Left lung (tissue), 10 donors: Measurements from ENCODE around the gene RNF13. TPM values are rescaled to one million over a fixed set of nuclear protein-coding genes. Genes with fewer than 3 reads are reported as not detected.

Source experiments
- ATAC-seq: fragments of 200-7000 bp; cut with Tn5 transposase; one replicate; pipeline ENCODE4 v1.9.1; 2020; ENCODE audit warnings: moderate library complexity
- DNase-seq, 4 donors: peaks; one replicate each; pipeline ENCODE4 v3.0.0-alpha.2; 2013 to 2020
- H3K27ac ChIP-seq, 2 donors: fragments of 200-600 bp; sonication (generic) in 1 of 2; one replicate each; pipeline versions ENCODE4 v1.5.0 to v1.8.0; 2020 to 2021
- H3K27me3 ChIP-seq, 2 donors: fragments of 200-600 bp; sonication (generic) in 1 of 2; one replicate each; pipeline versions ENCODE4 v1.5.0 to v1.8.0; 2020 to 2021
- H3K36me3 ChIP-seq, 2 donors: fragments of 200-600 bp; sonication (generic) in 1 of 2; one replicate each; pipeline versions ENCODE4 v1.5.0 to v1.8.0; 2020 to 2021
- H3K4me1 ChIP-seq, 2 donors: fragments of 200-600 bp; one replicate each; pipeline ENCODE4 v1.8.0; 2021
- H3K4me3 ChIP-seq, 2 donors: fragments of 200-600 bp; sonication (generic) in 1 of 2; one replicate each; pipeline versions ENCODE4 v1.5.0 to v1.8.0; 2020 to 2021; ENCODE audit warnings: mild to moderate bottlenecking in 1 of 2
- H3K9me3 ChIP-seq, 2 donors: fragments of 200-600 bp; sonication (generic) in 1 of 2; one replicate each; pipeline versions ENCODE4 v1.5.0 to v1.8.0; 2020 to 2021
- CTCF ChIP-seq, 2 donors: fragments of 200-600 bp; sonication (generic) in 1 of 2; IDR thresholded peaks; one replicate each; pipeline versions ENCODE4 v1.5.0 to v1.8.0; 2021; ENCODE audit warnings: antibody characterized with exemption in 2 of 2
- intact Hi-C, 2 donors: fragments of 100-400 bp; cut with DNase I; formaldehyde crosslinking; loops; one replicate each; pipeline versions ENCODE4 v1.11.2 to v1.14.2; 2022
- polyA plus RNA-seq, 6 donors: library from polyadenylated mRNA; unstranded; fragments of 120-200 nt; gene quantifications; one replicate each; pipeline ENCODE4 v1.2.1, GENCODE V29; 2013; ENCODE audit not compliant: insufficient read length in 6 of 6
- total RNA-seq, 2 donors: library from RNA; stranded (reverse); fragmentation: NEBNext Ultra II Directional; extraction: Animal tissue kit (Norgen Biotek cat#: 25700); gene quantifications; one replicate each; pipeline ENCODE4 v1.2.1, GENCODE V29; 2021
- donor health status: DM: no; HTN: yes; CAD: no.
- donor health status: DM: no; HTN: no; CAD: no.

The RNF13 gene
- total and polyA plus RNA-seq, 8 donors: 64.9 to 126 (median 73.6) TPM

- no peak for TF ChIP-seq CTCF (IDR thresholded peaks at IDR 0.05)
- Histone ChIP-seq H3K27ac (no peak overlapping the region), H3K4me1 (peaks cover 0 to 7% of the 10 kb centered on the region in 2 donors), H3K4me3 (no peak overlapping the region), H3K9me3 (peaks cover 0 to 5% of the 10 kb centered on the region in 2 donors), H3K36me3 (peaks cover 0 to 16% of the 10 kb centered on the region in 2 donors), H3K27me3 (no peaks in the 10 kb centered on the region)
- ATAC-seq (no peak), DNase-seq (no peak)
- intact Hi-C loops: no loop called here
These were observed 136.2 kb downstream of the RNF13 start for GRCh38 chr3:149949181-149949580.

GRCh38 chr3:149954812-149955211 lies 141.8 kb downstream of the RNF13 start:
- no peaks in the 10 kb centered on the region for H3K9me3 ChIP-seq
- H3K27me3 ChIP-seq: no peaks in the 10 kb centered on the region
- no peak overlapping the region for H3K4me3 ChIP-seq
- no peak for DNase-seq
- no peak for ATAC-seq
- H3K36me3 ChIP-seq: peaks cover 0 to 7% of the 10 kb centered on the region in 2 donors
- H3K4me1 ChIP-seq: peaks cover 0 to 14% of the 10 kb centered on the region in 2 donors
- no peak overlapping the region for H3K27ac ChIP-seq
- TF ChIP-seq CTCF (IDR thresholded peaks at IDR 0.05): no peak
- intact Hi-C loops: no loop called here

DNA sequence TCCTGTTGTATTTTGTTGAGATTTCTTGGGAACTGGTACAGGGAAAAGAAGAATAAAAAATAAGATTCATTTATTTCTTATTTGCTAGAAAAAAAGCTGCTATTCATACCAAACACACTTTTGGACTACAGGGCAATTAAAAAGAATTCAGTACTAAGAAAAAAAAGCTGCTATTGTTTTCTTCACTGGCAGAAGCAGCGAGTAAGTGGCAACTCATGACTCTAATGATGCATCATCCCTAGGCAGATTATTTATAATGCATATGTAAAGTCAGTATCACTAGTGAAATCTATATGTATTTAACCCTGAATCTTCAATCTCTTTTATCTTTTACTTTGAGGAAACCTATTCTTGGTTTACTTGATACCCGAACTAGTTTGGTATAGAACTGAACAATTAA lies 142.4 kb downstream of the RNF13 start:
- H3K27ac ChIP-seq: no peak overlapping the region
- H3K9me3 ChIP-seq: no peaks in the 10 kb centered on the region
- peaks cover 0 to 14% of the 10 kb centered on the region in 2 donors for H3K4me1 ChIP-seq
- DNase-seq (no peak), ATAC-seq (no peak)
- intact Hi-C loops: no loop called here
- H3K4me3 ChIP-seq: no peak overlapping the region
- H3K27me3 ChIP-seq: no peaks in the 10 kb centered on the region
- peaks cover 0 to 11% of the 10 kb centered on the region in 2 donors for H3K36me3 ChIP-seq
- no peak for TF ChIP-seq CTCF (IDR thresholded peaks at IDR 0.05)

DNA sequence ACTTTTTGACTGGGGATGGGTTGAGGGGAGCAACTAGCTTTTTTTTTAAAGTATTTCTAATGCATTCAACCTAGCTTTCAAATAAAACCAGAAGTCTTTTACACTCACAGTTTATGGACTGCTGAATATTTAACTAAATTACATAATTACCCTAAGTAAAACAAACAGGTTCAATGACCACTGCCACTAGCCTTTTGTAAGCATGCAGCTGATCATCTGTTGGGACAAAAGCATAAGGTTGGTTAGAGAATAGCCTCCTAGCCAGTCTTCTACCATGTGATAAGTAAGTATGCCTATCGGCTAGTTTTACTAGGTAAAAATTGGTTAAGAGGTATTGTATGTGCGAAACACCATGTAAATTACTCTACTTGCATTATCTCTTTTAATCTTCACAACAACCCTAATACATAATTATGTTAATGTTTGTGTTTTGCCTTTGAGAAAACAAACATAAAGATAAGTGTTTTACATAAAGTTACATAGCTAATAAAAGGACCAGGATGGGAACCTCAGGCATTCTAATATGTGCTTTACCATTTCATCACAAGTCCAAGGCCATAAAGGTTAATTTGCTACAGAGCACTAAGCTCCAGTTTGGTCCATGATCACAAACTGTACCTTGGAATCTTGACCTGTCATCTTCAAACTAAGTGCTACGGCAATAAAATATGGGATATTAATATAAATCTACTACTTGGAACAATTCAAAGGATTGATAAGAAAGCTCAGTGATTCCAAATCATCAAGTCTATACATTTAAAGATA lies 144.5 kb downstream of the RNF13 start:
- Histone ChIP-seq H3K36me3 (peaks cover 0 to 16% of the 10 kb centered on the region in 2 donors), H3K9me3 (no peaks in the 10 kb centered on the region), H3K4me3 (no peak overlapping the region), H3K4me1 (peaks cover 0 to 10% of the 10 kb centered on the region in 2 donors), H3K27me3 (no peaks in the 10 kb centered on the region), H3K27ac (no peak overlapping the region)
- ATAC-seq: no peak
- intact Hi-C loops: no loop called here
- no peak for TF ChIP-seq CTCF (IDR thresholded peaks at IDR 0.05)
- DNase-seq: no peak

- no peak overlapping the region for H3K4me3 ChIP-seq
- no peak for TF ChIP-seq CTCF (IDR thresholded peaks at IDR 0.05)
- intact Hi-C loops: no loop called here
- peaks cover 0 to 16% of the 10 kb centered on the region in 2 donors for H3K36me3 ChIP-seq
- peaks cover 0 to 9% of the 10 kb centered on the region in 2 donors for H3K4me1 ChIP-seq
- ATAC-seq: no peak
- H3K27ac ChIP-seq: no peak overlapping the region
- DNase-seq: no peak
- no peaks in the 10 kb centered on the region for H3K9me3 ChIP-seq
- no peaks in the 10 kb centered on the region for H3K27me3 ChIP-seq
These were observed 145.3 kb downstream of the RNF13 start for GRCh38 chr3:149958171-149958796.
